Endothelial cell of umbilical vein (primary cell): Measurements from ENCODE around the gene MTFP1. TPM values are rescaled to one million over a fixed set of nuclear protein-coding genes. Genes with fewer than 3 reads are reported as not detected.

ENCODE experiments used
- BruUV-seq: library from RNA; stranded (reverse); fragments of 400-500 nt; replicated peaks from 2 replicates; lab custom pipeline; 2021; lab: Mats Ljungman, UMichigan
- CTCF ChIA-PET: fragments of 300-600, 350-600 bp; sonication (Branson Sonifier 250); formaldehyde crosslinking; loops from one replicate; lab custom pipeline; 2021; ENCODE audit warnings: antibody characterized with exemption, inconsistent platforms; lab: Charles Lee
- POLR2A ChIA-PET: fragments of 300-600, 350-600 bp; sonication (Branson Sonifier 250); formaldehyde crosslinking; loops from one replicate; lab custom pipeline; 2021; ENCODE audit warnings: antibody characterized with exemption, inconsistent platforms; lab: Charles Lee
- DNase-seq: peaks from one replicate; pipeline ENCODE4 v3.0.0-alpha.2; 2011; ENCODE audit warnings: low read depth, low spot score
- FAIRE-seq: peaks from 2 replicates; lab custom pipeline; 2011; peaks lifted over from hg19 to GRCh38; lab: Jason Lieb, UNC
- H2AFZ ChIP-seq: 2 replicates; pipeline ENCODE4 v1.6.0; 2012; ENCODE audit warnings: low read depth, low read length, control low read depth, inconsistent platforms
- H3K27ac ChIP-seq: 2 replicates; pipeline ENCODE4 v1.5.1; 2011; ENCODE audit warnings: low read depth, mild to moderate bottlenecking, control low read depth, low read length, moderate library complexity; ENCODE audit not compliant: insufficient read depth
- H3K27me3 ChIP-seq, 2 experiments: 2 replicates each; pipeline versions ENCODE4 v1.6.0 to v1.6.1; 2011; ENCODE audit warnings: low read length in 2 of 2, mixed read lengths in 1 of 2; ENCODE audit not compliant: control insufficient read depth in 2 of 2, insufficient read depth in 2 of 2
- H3K36me3 ChIP-seq, 2 experiments: 2 replicates in 1 of 2; 3 replicates in 1 of 2; pipeline ENCODE4 v1.5.1; 2011; ENCODE audit warnings: low read length in 2 of 2, mild to moderate bottlenecking in 1 of 2, moderate library complexity in 1 of 2; ENCODE audit not compliant: control insufficient read depth in 2 of 2, insufficient read depth in 2 of 2; ENCODE audit errors: extremely low read depth in 1 of 2
- H3K4me1 ChIP-seq: 3 replicates; pipeline ENCODE4 v1.5.1; 2011; ENCODE audit warnings: mild to moderate bottlenecking, low read length; ENCODE audit not compliant: control insufficient read depth, insufficient read depth; ENCODE audit errors: extremely low read depth
- H3K4me2 ChIP-seq: 2 replicates; pipeline ENCODE4 v1.6.1; 2011; ENCODE audit warnings: low read length, control low read depth, mixed read lengths; ENCODE audit not compliant: insufficient read depth
- H3K4me3 ChIP-seq, 3 experiments: fragments of 200-600 bp in 1 of 3; sonication (generic), shearing (Covaris generic) in 1 of 3; replicated peaks in 1 of 3; 2 replicates each; pipeline ENCODE4 v1.5.1; 2011 to 2016; ENCODE audit warnings: control low read depth in 3 of 3, low read length in 3 of 3, mild to moderate bottlenecking in 2 of 3, inconsistent platforms in 1 of 3, low read depth in 1 of 3, moderate library complexity in 1 of 3; ENCODE audit not compliant: insufficient read depth in 1 of 3
- H3K79me2 ChIP-seq: 2 replicates; pipeline ENCODE4 v1.6.0; 2012; ENCODE audit warnings: low read length, inconsistent platforms; ENCODE audit not compliant: control insufficient read depth, insufficient read depth
- H3K9ac ChIP-seq: replicated peaks from 2 replicates; pipeline ENCODE3; 2011; ENCODE audit warnings: low read length, control low read depth; ENCODE audit not compliant: insufficient read depth; ENCODE audit errors: extremely low read depth
- H3K9me1 ChIP-seq: replicated peaks from 3 replicates; pipeline ENCODE4 v1.6.0; 2011; ENCODE audit warnings: mild to moderate bottlenecking, low read length; ENCODE audit not compliant: control insufficient read depth, insufficient read depth; ENCODE audit errors: extremely low read depth
- H3K9me3 ChIP-seq: replicated peaks from 2 replicates; pipeline ENCODE4 v1.5.1; 2012; ENCODE audit warnings: low read length, inconsistent platforms; ENCODE audit not compliant: control insufficient read depth, insufficient read depth
- H4K20me1 ChIP-seq: replicated peaks from 2 replicates; pipeline ENCODE3; 2011; ENCODE audit warnings: mild to moderate bottlenecking, low read length; ENCODE audit not compliant: control insufficient read depth, insufficient read depth; ENCODE audit errors: extremely low read depth
- MYC ChIP-seq: IDR thresholded peaks from one replicate; pipeline ENCODE4 v1.6.1; 2011; ENCODE audit warnings: mild to moderate bottlenecking, low read depth, low read length
- POLR2A ChIP-seq: IDR thresholded peaks from 2 replicates; pipeline ENCODE4 v1.6.1; 2012; ENCODE audit warnings: low read depth, mild to moderate bottlenecking, control low read depth, low read length
- dilution Hi-C: fragments of 300-500 bp; cut with MboI; formaldehyde crosslinking; loops from one replicate; pipeline ENCODE4 v1.15.0; 2019; ENCODE audit warnings: low sequenced_read_pairs; ENCODE audit not compliant: extremely low pct_ligation_motif_present
- intact Hi-C: fragments of 100-400 bp; cut with micrococcal nuclease; formaldehyde crosslinking; loops from one replicate; pipeline ENCODE4 v1.10.0; 2022
- polyA plus RNA-seq, 4 experiments: library from polyadenylated mRNA; depleted of rRNA in 3 of 4; stranded (reverse) in 3 of 4; unstranded in 1 of 4; fragments of >200 nt; gene quantifications; 2 replicates each; pipeline versions ENCODE4 v1.2.1 to v1.2.3, GENCODE V29; 2011 to 2012; ENCODE audit warnings: missing spikeins in 1 of 4
- total RNA-seq: library from RNA; stranded (reverse); gene quantifications from 2 replicates; pipeline ENCODE4 v1.2.3, GENCODE V29; 2021
- TF ChIP-seq, protein P1 (sequence below), 2 donors: IDR thresholded peaks; 1 replicate in 1 of 2; 2 replicates in 1 of 2; pipeline ENCODE4 v1.5.1; 2011; ENCODE audit warnings: low read length in 2 of 2, mild to moderate bottlenecking in 2 of 2, moderate library complexity in 2 of 2, control low read depth in 1 of 2, inconsistent platforms in 1 of 2, low read depth in 1 of 2; ENCODE audit not compliant: insufficient read depth in 1 of 2; ENCODE audit errors: extremely low read depth in 1 of 2

The MTFP1 gene
- total and polyA plus RNA-seq, 2 donors (not counting 3 experiments of a cell fraction or from before 2014, with no cell fraction given): 30.3 to 41.9 TPM

- Histone ChIP-seq H3K4me2 (peak overlapping the region; percentile 40), H3K4me3 (peak overlapping the region in 2 of 3 experiments; percentile 29 to 41), H3K27me3 (no peaks in the 10 kb centered on the region), H3K9ac (peak overlapping the region; percentile 82), H3K9me3 (no peaks in the 10 kb centered on the region), H3K36me3 (peaks cover 0 to 6% of the 10 kb centered on the region in 2 experiments), H3K27ac (peak overlapping the region; percentile 98), H3K4me1 (peaks cover 59% of the 10 kb centered on the region), H2AFZ (no peak overlapping the region), H3K79me2 (peaks cover 2% of the 10 kb centered on the region), H3K9me1 (no peaks in the 10 kb centered on the region), H4K20me1 (no peaks in the 10 kb centered on the region)
- FAIRE-seq (no peak), DNase-seq (no peak)
- ChIA-PET CTCF (interaction anchor here (0.9 to 4.9 kb wide), 12 partner anchors 10 to 332 kb away, joined by 3 to 58 read pairs (median 10); partner anchors contain the start of genes RNF215 and SEC14L2), POLR2A (interaction anchor here (1.1 to 1.6 kb wide), 4 partner anchors 22 to 135 kb away, joined by 4 to 5 read pairs (median 4); partner anchors contain the start of gene SEC14L2)
- TSS peak; percentile 6 for BruUV-seq
- intact Hi-C loops: loop anchor here (10.0 kb wide), 2 partner anchors 181 to 1039 kb away; partner anchors contain the start of genes AP1B1 and TCN2
- TF ChIP-seq, protein P1, sequence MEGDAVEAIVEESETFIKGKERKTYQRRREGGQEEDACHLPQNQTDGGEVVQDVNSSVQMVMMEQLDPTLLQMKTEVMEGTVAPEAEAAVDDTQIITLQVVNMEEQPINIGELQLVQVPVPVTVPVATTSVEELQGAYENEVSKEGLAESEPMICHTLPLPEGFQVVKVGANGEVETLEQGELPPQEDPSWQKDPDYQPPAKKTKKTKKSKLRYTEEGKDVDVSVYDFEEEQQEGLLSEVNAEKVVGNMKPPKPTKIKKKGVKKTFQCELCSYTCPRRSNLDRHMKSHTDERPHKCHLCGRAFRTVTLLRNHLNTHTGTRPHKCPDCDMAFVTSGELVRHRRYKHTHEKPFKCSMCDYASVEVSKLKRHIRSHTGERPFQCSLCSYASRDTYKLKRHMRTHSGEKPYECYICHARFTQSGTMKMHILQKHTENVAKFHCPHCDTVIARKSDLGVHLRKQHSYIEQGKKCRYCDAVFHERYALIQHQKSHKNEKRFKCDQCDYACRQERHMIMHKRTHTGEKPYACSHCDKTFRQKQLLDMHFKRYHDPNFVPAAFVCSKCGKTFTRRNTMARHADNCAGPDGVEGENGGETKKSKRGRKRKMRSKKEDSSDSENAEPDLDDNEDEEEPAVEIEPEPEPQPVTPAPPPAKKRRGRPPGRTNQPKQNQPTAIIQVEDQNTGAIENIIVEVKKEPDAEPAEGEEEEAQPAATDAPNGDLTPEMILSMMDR (IDR thresholded peaks at IDR 0.05; ENCODE audit: extremely low read depth in 1 of 2, insufficient read depth in 1 of 2, low read depth in 1 of 2, low read length in 2 of 2): peak in 1 of 2 donors; percentile 14
- TF ChIP-seq POLR2A (peak; percentile 90), MYC (no peak)
- dilution Hi-C loops: no loop called here
Measured at GRCh38 chr22:30423301-30423958, 2.1 kb upstream of the MTFP1 start.
